Cardiac septum (tissue), 1 donor: ENCODE data around the gene SLC22A17. TPM values are rescaled to one million over a fixed set of nuclear protein-coding genes. Genes with fewer than 3 reads are reported as not detected.
A peak's percentile ranks its signal among the peaks of the same experiment; 100 is the strongest.

ENCODE experiments used
- DNase-seq: peaks from one replicate; pipeline ENCODE4 v3.0.0-alpha.2; 2020; ENCODE audit warnings: low spot score
- intact Hi-C: fragments of 100-400 bp; cut with DNase I; formaldehyde crosslinking; loops from one replicate; pipeline ENCODE4 v1.14.0; 2022
- total RNA-seq: library from RNA; stranded (reverse); fragmentation: NEBNext Ultra II Directional; extraction: Animal tissue kit (Norgen Biotek cat#: 25700); gene quantifications from one replicate; pipeline ENCODE4 v1.2.1, GENCODE V29; 2021
- donor health status: DM: no; HTN: no; CAD: no.

SLC22A17 gene
- total RNA-seq, 1 donor from 2014 or later = 10.6 TPM

DNA sequence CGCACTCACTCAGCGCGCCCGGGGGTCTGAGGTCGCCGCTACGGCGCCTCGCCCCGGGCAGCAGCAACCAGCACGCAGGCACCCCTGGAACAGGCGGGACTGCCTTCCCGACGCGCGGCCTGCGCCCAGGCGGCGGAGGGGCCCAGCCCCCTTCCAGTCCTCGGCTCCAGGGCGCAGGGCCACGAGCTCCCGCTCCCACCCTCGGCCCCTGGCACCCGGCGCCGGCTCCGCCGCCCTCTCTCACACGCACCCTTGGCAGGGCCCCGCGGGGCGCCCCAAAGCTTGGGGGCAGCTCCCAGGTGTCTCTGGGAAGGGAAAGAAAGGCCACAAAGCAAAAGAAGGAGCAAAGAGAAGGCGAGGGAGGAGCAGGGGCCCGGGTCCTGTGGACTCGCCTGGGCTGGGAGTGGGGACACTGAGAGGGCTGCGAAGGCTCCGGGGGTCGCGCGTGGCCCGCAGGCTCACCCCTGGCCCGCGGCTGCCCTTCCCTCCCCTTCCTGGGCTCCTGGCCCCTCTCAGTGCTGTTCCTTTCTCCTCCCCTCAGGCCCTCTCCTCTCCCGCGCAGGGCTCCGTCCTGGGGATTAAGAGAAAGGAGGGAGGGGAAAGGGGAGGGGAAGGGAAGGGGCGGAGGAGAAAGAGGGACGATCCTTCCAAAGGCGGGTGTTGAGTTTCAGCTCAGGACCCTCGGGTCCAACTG is 13.2 kb upstream of the SLC22A17 start:
- intact Hi-C loops = loop anchor here (10.0 kb wide), 1 partner anchor 101 kb away; no protein-coding TSS in a partner anchor
- no peak for DNase-seq

DNA sequence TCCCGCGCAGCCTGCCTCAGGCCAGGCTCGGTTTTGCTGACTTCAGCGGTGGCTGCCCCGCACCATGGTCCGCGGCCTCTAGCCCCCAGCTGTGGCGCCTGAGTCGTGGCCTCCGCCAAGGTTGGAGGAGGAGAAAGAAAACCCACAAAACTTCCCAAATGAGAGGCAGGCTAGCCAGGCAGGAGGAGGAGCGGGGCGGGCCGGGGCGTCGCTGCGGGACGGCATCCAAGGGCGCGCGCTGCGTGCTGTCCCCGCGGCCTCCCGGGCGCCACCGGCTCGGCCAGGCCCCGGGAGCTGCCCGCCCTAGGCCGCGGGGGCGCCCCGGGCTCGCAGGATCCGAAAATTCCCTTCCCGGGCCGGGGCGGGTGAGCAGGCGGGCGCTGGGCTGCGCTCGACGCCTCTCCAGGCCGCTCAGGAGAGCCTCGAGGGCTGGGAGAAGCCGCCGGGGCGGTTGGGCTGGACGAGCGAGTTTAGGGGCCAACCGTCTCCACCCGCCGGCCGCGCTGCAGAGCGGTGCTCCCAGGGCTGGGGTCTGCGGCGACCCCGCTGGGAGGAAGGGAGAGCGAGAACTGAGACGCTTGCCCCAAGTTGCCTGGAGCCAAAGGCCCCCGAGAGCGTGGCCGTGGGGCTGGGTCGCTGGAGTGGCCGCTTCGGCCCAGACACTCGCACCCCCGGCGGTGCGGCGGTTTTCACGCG is 12.5 kb upstream of the SLC22A17 start, which contains the start of gene EFS:
Gene EFS (minus strand): TSS at position 137 of the 696 bp plus-strand sequence. CDS start 147 bp downstream, outside the sequence.
- peak; percentile 72 for DNase-seq
- intact Hi-C loops = loop anchor here (10.0 kb wide), 1 partner anchor 100 kb away; no protein-coding TSS in a partner anchor

DNA sequence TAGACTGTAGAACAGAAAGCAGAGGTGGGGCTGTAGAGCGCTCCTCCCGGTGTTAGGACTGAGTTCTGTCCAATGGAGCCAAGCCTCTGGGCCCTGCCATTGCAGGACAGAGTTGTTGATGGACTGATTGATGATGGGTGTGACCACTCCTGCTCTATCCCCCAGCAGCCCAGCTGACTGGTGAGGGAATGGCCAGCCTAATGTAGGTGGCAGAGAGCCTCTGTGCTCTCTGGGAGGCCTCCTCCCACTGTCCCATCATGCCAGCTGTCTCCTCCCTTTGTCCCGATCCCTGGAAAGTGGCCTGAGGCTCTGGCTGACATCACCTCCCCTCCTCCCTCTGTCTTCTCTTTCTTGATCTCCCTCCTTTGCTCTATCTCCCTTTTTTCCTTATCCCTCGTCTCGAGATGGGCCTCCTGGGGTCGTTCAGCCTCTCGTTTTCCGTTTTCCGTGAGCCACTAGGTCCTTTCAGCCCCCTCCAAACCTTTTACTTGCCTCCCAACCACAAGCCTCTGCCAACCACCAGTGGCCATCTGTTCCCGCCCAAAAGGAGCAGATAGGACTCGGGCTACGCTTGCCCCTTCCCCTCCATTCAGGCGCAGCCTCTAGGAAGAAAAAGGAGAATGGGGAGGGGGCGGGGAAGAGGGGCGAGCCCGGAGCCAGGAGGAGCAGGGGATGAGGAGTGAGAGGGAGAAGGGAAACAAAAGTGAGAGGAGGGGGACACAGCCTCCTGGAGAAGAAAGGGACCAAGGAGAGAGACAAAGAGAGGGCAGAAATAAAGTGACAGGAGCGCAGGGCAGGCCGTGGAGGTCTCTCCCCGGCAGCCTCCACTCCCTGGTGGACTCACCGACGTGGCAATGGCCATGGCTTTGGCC is 11.7 kb upstream of the SLC22A17 start:
- DNase-seq = peak; percentile 73
- intact Hi-C loops = loop anchor here (10.0 kb wide), 1 partner anchor 100 kb away; no protein-coding TSS in a partner anchor

DNA sequence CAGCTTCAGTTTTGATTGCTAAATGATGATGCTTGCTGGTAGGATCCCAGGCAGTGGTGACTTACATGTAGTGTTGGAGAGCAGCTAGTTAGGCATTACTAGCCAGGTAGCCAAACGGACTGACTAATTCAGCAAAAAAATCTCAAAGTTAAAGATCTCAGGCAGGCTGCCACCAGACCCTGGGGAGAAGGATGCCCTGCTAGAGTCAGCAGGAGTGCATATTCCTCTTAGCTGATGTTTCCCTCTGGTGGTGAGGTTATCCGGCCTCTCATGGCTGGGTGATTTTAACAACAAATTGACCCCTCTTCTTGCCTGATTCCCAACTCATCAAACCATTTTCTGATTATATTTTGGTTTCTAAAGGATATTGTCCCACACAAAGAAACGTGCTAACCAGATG is 9.5 kb upstream of the SLC22A17 start:
- intact Hi-C loops = loop anchor here (10.0 kb wide), 1 partner anchor 97 kb away; no protein-coding TSS in a partner anchor
- peak; percentile 17 for DNase-seq

DNA sequence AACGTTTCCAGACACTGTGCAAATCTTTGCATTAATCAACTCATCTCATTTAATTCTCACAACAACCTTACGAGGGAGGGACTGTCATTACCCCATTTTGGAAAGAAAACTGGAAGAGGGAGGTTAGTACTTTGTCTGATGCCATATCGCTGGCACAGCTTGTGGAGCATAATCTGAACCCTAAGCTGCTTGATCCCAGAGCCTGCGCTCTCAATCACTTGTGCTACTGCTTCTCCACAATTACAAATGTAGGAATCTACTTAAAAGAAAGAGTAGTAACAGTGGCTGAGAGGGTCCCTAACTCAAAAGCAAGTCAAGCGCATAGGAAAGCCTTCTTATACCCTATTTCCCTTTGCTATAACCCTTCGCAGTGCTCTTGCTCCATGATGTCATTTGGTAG is 9.1 kb upstream of the SLC22A17 start:
- intact Hi-C loops = loop anchor here (10.0 kb wide), 1 partner anchor 97 kb away; no protein-coding TSS in a partner anchor

DNA sequence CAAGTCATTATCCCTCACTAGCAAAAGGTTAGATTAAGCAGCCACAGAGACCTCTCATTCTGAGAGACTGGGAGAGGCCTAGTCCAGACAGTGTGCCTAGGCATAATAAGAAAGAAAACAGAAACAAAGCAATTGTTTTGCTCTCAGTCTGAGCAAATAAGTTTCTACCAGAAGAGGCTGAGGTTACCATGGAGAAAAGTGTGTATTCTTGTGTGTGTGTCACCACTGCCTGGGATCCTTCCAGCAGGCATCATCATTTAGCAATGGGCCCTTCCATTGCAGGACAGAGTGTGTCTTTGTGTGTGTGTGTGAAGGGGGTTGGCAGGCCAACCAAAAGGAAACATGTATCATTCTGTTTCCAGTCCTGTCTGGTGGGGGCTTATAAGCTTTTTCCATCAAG is 8.6 kb upstream of the SLC22A17 start:
- intact Hi-C loops = loop anchor here (10.0 kb wide), 1 partner anchor 97 kb away; no protein-coding TSS in a partner anchor

More for the DNA sequence above, 9.1 kb upstream of the SLC22A17 start:
- DNase-seq = no peak

DNA sequence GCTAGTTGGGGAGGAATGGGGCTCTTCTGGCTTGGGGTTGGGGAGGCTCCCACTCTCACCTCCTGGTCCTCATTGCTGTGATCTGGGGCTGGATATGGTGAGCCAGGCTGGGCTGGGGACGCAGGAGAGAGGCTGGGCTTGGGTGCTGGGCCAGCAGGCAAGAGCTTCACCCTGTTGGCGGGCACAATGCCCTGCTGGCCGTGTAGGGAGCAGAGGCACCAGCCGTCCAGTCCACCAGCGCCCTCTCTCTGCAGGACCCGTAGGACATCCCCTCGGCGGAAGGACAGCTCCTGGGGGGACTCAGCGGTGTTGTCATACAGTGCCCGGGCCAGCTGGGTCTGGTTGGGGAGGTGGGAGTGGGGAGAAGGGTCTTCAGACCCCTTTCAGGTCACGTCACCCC is 7.8 kb upstream of the SLC22A17 start:
- peak; percentile 66 for DNase-seq
- intact Hi-C loops = loop anchor here (10.0 kb wide), 1 partner anchor 96 kb away; no protein-coding TSS in a partner anchor

More for the DNA sequence above, 8.6 kb upstream of the SLC22A17 start:
- peak; percentile 19 for DNase-seq

DNA sequence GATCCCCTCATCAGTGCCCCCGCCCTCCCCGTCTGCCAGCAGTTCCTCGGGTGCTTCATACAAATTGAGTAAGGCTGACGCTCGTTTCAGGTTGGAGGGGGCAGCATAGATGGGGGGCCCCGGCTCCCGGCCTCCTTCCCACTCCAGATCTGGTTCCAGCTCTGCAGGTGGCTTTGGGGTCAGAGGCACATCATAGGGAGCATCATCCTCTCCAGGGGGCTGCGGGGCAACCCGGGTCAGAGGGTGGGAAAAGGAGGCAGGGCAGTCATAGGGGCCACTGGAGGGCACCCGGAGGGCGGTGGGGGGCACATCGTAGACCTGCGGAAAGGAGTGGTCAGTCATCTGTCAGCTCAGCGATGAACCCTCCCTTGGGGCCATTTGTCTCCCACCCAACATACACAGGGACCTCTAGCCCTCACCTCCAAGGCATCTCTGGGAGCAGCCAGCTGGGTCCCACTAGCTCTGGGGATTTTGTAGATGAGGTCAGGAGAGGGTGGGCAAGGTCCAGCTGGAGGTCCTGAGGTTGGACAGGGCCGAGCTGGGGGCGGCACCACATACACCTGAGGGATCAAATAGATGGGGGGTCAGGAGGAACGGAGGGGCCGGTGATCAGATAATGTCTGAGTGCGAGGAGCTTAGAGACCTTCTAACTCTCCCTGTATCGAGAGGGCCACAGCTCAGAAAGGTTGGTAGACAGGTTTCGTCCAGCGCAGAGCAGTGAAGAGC is 7.2 kb upstream of the SLC22A17 start:
- intact Hi-C loops = loop anchor here (10.0 kb wide), 1 partner anchor 95 kb away; no protein-coding TSS in a partner anchor
- DNase-seq = no peak

DNA sequence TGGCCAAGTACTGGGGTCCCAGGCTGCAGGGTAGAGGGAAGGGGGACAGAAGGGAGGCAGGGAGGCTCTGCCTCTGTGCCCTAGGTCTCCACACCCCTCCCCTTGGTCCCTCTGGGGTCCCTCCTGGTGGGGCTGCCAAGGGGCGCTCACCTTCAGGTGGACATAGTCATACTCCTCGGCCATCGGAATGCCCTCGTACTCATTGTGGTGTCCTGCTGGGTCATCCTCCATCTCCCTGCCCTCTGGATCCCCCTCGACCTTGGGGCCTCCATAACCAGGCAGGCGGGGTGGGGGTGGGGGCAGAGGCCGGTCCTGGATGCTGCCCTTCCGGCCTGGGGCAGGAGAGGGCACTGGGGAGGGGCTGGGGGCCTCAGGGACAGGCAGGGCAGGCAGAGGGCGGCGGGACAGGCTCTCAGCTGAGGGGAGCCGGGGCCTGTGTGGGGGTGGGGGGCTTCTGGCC is 6.5 kb upstream of the SLC22A17 start:
- DNase-seq = no peak
- intact Hi-C loops = no loop called here

DNA sequence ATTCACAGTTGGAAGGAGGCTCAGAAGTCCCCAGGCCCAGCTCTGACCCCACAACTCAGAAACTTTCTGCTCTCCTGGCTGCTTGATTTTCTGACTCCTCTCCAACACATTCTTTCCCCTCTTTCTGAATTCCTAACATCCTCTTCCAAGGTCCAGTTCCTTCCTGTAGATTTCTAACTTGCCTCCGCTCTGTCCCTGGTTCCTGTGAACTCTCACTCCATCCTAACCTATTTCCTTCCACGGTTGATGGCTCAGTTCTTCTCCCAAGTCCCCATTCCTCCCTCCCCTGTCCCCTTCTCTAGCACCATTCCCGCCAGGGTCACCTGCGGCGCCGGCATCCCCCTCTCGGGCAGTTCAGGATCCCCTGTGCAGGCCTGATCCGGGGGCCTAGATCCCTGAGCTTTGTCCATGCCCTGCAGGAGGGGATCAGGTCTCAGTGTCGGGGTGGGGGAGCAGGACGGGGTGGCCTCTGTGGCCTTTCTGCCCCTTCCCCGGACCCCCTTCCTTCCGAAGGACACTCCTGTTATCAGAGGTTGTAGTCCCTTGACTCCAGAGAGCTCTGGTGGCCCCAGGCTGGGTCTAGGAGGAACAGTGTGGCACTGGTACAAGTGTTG is 6.0 kb upstream of the SLC22A17 start:
- DNase-seq = no peak
- intact Hi-C loops = no loop called here

DNA sequence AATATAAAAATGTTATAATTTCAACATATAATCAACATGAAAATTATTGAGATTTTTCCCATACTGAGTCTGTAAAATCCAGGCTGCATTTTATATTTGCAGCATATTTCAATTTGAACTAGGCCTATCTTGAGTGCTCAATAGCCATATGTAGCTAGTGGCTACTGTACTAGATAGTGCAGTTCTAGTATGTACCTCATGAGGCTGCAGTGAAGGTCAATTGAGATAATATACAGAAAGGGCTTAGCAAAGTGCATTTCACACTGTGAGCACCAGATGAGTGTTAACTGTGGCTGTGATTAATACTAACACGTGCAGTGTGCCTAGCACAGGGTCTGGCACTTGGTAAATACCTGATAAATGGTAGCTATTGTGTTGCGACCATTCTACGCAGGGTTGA is 5.4 kb upstream of the SLC22A17 start:
- intact Hi-C loops = no loop called here
- DNase-seq = no peak

DNA sequence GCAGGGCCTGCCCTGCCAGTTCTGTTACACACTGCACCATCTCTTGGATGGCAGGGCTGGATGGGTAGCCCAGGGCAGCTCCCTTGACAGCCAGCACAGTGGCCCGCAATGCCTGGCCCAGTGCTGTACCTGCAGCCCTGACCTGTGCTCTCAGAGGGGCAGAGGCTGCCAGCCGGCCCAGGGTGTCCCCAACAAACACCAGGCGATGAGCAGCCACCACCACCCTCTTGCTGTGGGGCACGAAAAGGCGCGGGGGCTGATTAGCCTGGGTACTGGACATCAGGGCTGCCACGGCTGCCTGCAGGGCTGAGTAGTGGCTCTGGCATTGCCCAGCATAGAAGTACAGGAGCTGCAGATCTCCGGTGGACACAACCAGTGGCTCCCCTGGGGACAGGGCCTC is 4.6 kb upstream of the SLC22A17 start:
- intact Hi-C loops = no loop called here
- no peak for DNase-seq

DNA sequence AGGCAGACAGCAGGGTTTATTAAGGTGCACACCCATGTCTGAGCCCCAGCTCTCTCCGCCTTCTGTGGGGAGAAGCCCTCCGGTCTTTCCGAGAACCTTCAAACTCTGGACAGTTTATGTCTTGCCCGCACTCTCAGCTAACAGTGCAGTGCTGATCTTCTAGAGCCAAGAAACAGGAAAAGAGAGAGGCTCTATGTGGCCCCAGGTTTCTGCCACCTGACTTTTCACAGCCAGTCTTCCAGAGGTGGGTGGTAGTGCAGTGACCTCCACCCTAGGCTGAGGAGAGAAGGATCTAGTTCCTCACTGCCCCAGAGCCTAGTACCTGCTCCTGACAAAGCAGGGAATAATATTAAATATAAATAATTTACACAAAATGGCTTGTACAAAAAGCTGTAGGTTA is 4.0 kb upstream of the SLC22A17 start:
- DNase-seq = no peak
- intact Hi-C loops = no loop called here

DNA sequence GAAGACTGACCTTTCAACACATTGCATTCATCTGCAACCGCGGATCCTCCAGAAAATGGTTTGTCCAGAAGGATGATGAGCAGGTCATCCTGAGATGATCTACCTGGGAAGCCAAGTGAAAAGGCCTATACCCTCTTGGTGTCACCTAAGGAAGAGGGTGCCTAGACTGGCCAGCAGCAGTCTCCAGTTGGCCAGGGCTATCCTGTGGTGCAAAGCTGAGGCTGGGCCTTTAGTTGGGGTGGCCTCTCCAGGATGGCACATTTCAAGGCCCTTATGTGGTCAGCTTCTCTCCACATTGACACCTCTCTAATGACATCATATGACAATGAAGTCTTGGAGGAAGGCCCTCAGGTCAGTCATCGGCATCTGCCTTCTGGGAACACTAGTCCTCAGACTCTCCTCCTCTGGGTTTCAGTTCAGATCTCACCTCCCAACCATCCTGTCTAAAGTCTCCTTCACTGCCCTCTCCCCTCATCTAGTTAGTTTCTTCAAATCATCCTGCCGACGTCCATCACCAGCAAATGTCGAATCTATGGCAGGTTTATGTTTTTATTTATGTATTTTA is 3.3 kb upstream of the SLC22A17 start:
- intact Hi-C loops = no loop called here
- no peak for DNase-seq

DNA sequence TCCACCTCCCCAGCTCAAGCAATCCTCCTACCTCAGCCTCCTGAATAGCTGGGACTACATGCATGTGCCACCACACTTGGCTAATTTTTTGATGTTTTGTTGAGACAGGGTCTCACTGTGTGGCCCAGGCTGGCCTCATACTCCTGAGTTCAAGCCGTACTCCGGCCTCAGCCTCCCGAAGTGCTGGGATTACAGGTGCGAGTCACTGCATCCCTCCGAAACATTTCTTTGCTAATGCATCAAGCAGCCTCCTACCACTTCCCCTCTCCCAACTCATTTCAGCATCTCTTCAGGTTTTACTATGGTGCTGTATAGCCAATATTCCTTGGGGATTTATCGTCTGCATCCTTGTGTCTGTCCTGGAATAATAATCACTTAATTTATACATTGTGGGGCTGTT is 2.3 kb upstream of the SLC22A17 start:
- intact Hi-C loops = no loop called here

DNA sequence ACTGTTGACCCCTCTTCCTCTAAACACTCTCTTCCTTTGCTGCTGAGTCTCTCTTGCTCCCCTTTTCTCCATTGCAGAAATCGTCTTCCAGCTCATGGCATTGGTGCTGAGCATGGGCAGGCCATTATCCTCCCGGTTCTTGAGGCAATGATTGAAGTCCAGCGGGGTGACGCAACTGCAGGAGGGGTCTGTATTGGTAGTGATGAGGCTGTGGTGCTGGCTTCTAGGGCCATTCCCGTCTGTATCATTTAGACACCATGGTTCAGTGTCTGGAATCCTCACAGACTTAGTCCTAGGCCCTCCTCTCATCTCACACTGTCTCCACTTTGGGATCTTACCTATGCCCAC is 720 bp upstream of the SLC22A17 start:
- intact Hi-C loops = no loop called here
- no peak for DNase-seq

More for the DNA sequence above, 2.3 kb upstream of the SLC22A17 start:
- DNase-seq = no peak

DNA sequence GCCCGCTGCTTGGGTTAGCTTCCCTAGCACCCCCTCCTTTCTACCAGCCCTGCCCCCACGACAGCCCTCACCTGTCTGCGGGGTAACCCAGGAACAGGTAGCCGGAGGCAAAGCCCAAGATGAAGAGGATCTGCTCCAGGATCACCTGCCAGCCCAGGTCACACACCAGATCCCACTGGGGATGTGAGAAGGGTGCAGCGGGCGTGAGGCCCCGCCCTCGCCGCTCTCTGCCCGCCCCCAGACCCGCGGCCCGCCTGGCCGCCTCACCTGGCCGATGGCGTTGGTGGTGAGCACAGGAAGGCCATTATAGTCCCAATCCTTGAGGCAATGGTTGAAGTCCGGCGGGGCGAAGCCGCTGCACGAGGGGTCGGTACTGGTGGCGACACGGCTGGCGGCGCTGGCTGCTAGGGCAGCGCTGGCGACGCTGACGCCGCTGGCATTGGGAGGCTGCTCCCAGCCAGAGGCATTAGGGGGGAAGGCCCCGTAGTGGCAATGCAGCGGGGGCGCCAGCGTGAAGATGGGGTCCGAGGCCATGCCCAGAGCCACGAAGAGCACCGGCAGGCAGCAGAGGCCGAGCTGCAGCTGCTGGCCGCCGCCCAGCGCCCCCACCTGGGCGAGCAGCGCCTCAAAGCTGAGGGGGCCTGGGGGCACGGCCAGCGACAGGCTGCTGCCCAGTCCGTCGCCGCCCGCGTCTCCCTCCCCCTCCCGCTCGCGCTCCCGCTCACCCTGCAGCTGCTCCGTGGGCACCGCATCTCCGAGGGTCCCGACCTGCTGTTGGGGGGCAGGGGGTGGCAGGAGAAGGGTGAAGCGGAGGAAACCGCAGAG is 794 bp downstream of the SLC22A17 start:
- intact Hi-C loops = no loop called here
- peak; percentile 72 for DNase-seq
